Subcutaneous abdominal adipose tissue (tissue), 5 donors: ENCODE results near the gene MGMT.

Experiments
- H3K27ac ChIP-seq: one replicate; pipeline ENCODE4 v1.7.0; 2013; ENCODE audit warnings: low read depth, mild to moderate bottlenecking, inconsistent platforms, low read length, moderate library complexity
- H3K27me3 ChIP-seq, 5 donors: one replicate each; pipeline ENCODE4 v1.7.0; 2013; ENCODE audit warnings: low read length in 5 of 5, inconsistent platforms in 1 of 5; ENCODE audit not compliant: control insufficient read depth in 5 of 5, insufficient read depth in 4 of 5
- H3K36me3 ChIP-seq, 5 donors: one replicate each; pipeline ENCODE4 v1.7.0; 2013; ENCODE audit warnings: low read length in 5 of 5; ENCODE audit not compliant: control insufficient read depth in 5 of 5, insufficient read depth in 5 of 5
- H3K4me1 ChIP-seq, 5 donors: one replicate each; pipeline ENCODE4 v1.7.0; 2013; ENCODE audit warnings: low read length in 5 of 5, mild to moderate bottlenecking in 3 of 5, moderate library complexity in 1 of 5; ENCODE audit not compliant: control insufficient read depth in 5 of 5, insufficient read depth in 5 of 5
- H3K4me3 ChIP-seq, 5 donors: one replicate each; pipeline ENCODE4 v1.7.0; 2013; ENCODE audit warnings: low read length in 5 of 5, low read depth in 1 of 5
- H3K9ac ChIP-seq, 5 donors: one replicate each; pipeline ENCODE4 v1.7.0; 2013; ENCODE audit warnings: low read length in 5 of 5, mild to moderate bottlenecking in 4 of 5, moderate library complexity in 3 of 5
- H3K9me3 ChIP-seq, 5 donors: one replicate each; pipeline ENCODE4 v1.7.0; 2013; ENCODE audit warnings: low read length in 5 of 5; ENCODE audit not compliant: control insufficient read depth in 5 of 5
- donor health status: healthy.
- donor health status: healthy.
- donor health status: healthy.
- donor health status: healthy.
- donor health status: healthy.

MGMT gene

DNA sequence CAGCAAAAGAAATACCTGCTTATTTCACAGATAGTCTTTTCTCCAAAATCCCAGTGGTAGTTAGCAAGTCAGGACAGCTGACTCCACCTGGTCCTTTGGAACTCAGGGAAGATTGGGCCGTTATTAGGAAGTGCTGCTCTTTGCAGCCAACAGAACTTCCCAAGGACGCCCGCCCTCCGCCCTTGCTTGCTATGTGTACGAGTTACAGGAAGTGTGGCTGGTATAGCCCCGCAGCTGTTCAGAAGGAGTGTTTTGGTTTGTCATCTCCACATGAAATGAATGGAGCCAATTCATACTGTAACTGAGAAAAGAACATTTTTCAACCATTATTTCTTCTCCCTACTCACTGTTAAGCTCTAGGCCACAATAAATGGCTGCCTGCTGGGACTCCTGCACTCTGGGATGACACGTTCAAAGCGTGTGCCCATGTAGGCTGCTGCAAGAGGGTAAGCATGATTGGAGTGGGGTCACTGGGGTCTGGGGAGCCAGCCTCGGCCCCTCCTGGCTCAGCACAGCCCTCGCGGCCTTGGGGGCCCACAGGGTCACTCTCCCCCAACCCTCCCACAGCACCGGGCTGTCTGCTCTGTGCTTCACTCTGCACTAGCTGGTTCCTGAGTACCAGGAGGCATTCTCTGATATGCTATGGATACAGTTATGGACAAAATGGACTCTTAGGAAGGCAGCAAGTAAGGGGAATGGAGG is 253.0 kb downstream of the MGMT start:
- H3K4me3 ChIP-seq, result no peak overlapping the region
- peaks cover 0 to 3% (median 0%) of the 10 kb centered on the region in 5 donors for H3K4me1 ChIP-seq
- H3K27me3 ChIP-seq, result no peaks in the 10 kb centered on the region
- H3K9ac ChIP-seq, result no peak overlapping the region
- H3K36me3 ChIP-seq, result peaks cover 0 to 9% (median 3%) of the 10 kb centered on the region in 5 donors
- H3K27ac ChIP-seq, result no peak overlapping the region
- peaks cover 0 to 9% (median 3%) of the 10 kb centered on the region in 5 donors for H3K9me3 ChIP-seq

DNA sequence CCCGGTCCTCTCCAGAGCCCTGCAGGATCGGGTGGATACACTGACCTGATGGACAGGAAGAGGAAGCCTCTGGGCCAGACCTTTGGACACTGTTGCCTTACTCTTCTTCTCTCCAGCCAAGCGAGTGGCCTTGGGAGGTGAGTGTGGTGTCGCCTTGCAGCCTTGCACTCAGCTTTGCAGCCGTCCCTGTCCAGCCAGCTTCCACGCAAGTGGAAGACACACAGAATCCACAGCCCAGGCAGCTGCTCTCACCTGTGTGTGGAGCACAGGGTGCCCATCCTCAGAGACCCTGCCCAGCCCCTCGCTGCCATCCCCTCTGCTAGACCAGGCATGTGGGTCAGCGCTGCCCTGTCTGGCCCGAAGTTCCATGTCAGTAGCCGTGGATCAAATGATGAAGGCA is 258.0 kb downstream of the MGMT start:
- Histone ChIP-seq H3K4me1 (peaks cover 0 to 6% (median 0%) of the 10 kb centered on the region in 5 donors), H3K27ac (no peak overlapping the region), H3K9me3 (peaks cover 0 to 22% (median 9%) of the 10 kb centered on the region in 5 donors), H3K36me3 (peaks cover 0 to 9% (median 0%) of the 10 kb centered on the region in 5 donors), H3K27me3 (no peaks in the 10 kb centered on the region), H3K9ac (no peak overlapping the region), H3K4me3 (no peak overlapping the region)

DNA sequence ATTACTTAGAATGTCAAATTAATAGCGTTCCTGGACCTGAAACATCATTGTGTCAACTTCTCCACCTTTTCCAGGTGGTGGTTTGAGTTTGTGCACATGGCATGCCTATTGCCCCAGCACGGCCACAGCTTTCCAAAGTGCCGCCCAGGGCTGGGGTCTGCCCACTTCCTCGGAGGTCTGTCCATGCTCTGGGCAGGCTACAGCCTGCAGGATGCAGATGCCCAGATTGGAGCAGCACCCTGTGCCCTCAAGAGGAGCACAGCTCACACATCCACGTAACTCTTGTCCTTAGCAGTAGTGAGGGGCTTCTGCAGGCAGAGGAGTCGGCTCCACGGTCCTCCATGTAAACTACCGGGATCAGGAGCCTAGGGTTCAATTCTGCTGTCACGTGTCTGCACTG is 258.4 kb downstream of the MGMT start:
- H3K27me3 ChIP-seq, result no peaks in the 10 kb centered on the region
- no peak overlapping the region for H3K27ac ChIP-seq
- H3K36me3 ChIP-seq, result peaks cover 0 to 9% (median 0%) of the 10 kb centered on the region in 5 donors
- peaks cover 0 to 18% (median 9%) of the 10 kb centered on the region in 5 donors for H3K9me3 ChIP-seq
- no peak overlapping the region for H3K4me3 ChIP-seq
- no peak overlapping the region for H3K9ac ChIP-seq
- peaks cover 0 to 6% (median 0%) of the 10 kb centered on the region in 5 donors for H3K4me1 ChIP-seq

DNA sequence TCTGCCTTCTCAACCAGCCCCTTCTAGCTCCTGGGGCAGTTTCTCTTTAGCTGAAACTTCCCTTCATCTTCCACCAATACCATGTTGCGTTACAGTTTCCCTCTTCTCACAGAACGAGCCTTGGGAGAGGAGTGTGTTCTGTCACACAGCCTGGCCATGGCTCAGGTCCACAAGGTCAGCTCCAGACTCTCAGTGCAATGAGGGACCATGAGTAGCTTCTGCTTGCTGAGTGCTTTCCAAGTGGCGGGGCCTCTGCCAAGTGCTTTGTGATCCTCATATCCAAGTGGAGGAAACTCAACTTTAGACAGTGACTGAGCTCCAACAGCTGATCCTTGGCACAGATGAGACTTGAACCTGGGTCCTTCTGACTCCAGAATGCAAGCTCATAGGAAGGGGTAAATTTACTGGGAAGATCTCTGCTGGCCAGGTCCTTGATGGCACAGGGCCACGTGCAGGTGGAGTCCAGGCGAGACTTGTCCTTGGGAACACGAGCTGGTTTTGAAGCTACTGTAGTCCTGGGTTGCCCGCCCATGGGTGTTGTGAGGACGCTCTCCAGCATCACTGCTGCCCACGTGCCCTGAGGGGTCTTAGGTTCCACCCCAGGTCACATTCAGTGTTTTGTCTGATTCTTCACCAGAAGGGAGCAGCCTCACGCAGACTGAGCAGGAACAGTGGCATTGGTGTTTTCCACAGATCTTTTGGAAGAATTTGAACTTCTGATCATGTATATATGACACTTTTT is 259.0 kb downstream of the MGMT start:
- peaks cover 0 to 6% (median 0%) of the 10 kb centered on the region in 5 donors for H3K4me1 ChIP-seq
- H3K9me3 ChIP-seq, result peaks cover 0 to 16% (median 9%) of the 10 kb centered on the region in 5 donors

DNA sequence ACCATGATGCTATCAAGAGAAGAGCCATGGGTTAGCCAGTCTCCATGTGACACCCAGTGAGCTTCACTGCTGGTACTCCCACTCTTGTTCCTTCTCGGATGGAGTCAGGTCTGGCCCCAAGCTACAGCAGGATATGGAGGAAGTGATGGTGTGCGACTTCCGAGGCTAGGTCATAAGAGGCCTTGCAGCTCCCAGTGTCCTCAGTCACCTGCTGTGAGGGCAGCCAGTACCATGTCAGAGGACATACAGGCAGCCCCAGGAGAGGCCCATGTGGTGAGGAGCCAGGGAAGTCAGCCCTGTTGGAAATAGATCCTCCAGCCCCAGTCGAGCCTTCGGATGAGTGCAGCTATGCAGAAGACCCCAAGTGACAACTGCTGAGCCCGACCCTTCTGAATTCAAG is 260.0 kb downstream of the MGMT start:
- Histone ChIP-seq H3K9ac (no peak overlapping the region), H3K4me3 (no peak overlapping the region), H3K4me1 (peaks cover 0 to 6% (median 0%) of the 10 kb centered on the region in 5 donors), H3K36me3 (peaks cover 0 to 9% (median 0%) of the 10 kb centered on the region in 5 donors), H3K27me3 (no peaks in the 10 kb centered on the region), H3K9me3 (peaks cover 0 to 14% (median 9%) of the 10 kb centered on the region in 5 donors), H3K27ac (no peak overlapping the region)

More for the DNA sequence above, 259.0 kb downstream of the MGMT start:
- Histone ChIP-seq H3K27ac (no peak overlapping the region), H3K9ac (no peak overlapping the region), H3K36me3 (peaks cover 0 to 9% (median 0%) of the 10 kb centered on the region in 5 donors), H3K4me3 (no peak overlapping the region), H3K27me3 (no peaks in the 10 kb centered on the region)

DNA sequence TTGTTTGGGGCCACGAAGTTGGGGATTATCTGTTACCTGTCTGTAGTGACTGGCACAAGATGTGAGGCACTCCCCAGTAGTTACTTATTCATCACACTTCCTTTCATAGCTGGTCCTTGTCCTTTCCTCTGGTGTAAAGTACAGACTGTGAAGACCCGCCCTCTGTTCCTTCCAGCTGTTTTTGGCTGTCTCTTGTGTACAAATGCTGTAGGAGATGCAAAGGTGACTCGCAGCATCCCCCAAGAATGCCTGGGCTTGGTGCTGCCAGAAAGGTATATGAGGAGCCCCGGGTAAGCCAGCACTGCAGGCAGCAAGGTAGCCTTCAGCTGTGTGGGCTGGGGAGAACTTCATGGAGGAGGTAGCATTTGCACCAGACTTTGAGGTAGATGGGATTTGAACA is 260.5 kb downstream of the MGMT start:
- peaks cover 0 to 6% (median 0%) of the 10 kb centered on the region in 5 donors for H3K4me1 ChIP-seq
- H3K27me3 ChIP-seq, result no peaks in the 10 kb centered on the region
- H3K36me3 ChIP-seq, result peaks cover 0 to 9% (median 0%) of the 10 kb centered on the region in 5 donors
- H3K9ac ChIP-seq, result no peak overlapping the region
- no peak overlapping the region for H3K4me3 ChIP-seq
- H3K9me3 ChIP-seq, result peaks cover 0 to 14% (median 6%) of the 10 kb centered on the region in 5 donors
- H3K27ac ChIP-seq, result no peak overlapping the region

DNA sequence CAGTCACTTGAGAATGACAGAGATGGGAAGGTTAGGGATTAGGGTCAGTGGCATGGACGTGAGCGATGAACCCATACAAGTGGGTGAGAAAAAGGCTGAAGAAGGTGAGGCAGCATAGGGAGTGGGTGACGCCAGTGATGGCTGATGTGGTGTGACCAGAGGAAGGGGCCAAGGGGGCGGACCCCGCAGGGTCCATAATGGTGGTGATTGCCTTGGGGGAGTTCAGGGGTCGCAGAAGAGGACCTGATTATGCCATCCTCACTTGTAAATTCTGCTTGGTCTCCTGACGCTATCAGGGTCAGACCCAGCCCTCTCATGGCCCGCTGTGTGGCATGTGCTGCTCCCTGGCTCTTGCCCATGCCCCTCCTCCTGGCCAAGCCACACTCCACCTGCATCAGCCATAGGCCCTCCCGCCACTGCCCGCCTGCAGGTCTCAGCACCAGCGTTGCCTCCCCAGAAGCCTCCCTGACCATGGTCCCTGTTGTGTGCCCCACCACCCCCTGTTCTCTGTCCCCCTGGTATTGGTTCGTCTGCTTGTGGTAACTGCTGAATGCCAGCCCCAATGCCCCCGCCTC is 261.3 kb downstream of the MGMT start:
- Histone ChIP-seq H3K27ac (no peak overlapping the region), H3K4me1 (peaks cover 0 to 6% (median 0%) of the 10 kb centered on the region in 5 donors), H3K9me3 (peaks cover 0 to 14% (median 6%) of the 10 kb centered on the region in 5 donors), H3K4me3 (no peak overlapping the region), H3K27me3 (no peaks in the 10 kb centered on the region), H3K9ac (no peak overlapping the region), H3K36me3 (peaks cover 0 to 9% (median 0%) of the 10 kb centered on the region in 5 donors)

DNA sequence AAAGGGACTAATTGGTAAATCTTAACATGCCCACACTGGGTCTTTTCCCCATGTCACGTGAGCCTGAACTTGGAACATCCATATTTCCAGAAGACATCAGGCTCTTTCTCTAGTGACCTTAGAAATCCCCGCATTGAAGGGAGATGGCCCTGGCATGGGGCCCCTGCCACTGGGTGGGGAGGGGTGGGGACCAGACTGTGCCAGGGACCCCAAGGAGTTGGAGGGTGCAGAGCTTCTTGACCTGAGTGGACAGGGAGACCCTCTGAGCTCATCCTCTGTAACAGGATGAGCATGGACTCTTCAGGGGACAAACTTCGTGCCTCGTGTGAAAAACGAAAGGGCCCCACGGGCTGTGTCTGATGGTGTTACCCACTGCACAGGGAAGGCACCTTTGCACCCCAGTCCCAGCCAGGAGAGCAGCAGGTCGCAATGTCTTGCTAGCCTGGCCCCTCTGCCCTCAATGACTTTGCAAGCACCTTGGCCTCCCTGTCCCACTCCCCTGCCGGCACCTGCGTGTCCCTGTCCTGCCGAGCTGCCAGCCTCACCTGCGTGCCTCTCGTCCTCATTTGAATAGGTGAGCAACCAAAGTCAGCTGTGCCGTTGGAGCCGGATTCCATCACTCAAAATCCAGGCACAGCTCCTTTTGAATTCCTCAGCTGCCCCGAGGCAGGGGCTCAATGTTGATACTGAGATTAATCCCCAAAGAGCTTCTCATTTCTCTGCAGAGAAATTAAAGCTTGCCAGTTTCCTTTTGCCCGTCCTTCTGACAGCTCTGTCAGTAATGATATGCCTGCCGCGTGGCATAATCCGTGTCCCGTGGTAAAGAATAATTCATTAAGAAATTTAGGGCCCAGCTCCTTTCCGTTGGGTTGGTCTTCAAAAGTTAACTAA is 262.1 kb downstream of the MGMT start:
- no peak overlapping the region for H3K4me3 ChIP-seq

DNA sequence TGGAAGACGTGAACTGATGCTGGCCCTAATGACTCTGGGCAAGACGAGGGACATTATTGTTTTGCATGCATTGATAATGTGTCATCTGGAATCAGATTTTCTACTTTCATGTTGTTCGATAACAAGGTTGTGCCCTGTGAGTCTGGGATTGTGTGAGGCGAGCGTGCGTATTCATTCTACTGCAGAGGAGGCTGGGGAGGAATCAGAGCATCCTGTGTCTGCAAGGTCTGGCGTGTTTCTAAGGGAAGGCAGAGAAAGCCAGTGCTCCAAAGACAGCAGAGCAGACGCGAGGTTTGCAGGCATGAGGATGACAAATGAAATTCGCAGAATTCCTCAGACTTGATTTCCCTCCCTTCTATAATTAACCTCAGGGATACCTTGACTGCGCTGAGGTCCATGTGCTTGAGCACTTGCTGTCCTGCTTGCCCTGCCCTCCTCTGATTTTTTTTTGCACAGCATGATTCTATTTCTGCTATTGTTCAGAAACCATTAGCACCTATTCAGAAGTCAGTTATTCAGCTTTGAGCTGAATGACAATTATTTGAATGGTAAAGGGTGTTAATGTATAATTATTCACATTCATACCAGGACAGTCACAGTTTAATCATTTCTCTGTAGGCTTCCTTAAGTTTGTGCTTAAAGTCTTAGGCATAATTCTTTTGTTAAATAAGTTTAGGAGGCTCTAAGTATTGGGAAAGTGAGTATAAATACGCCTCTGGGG is 263.4 kb downstream of the MGMT start:
- H3K4me1 ChIP-seq, result peaks cover 0 to 6% (median 0%) of the 10 kb centered on the region in 5 donors
- H3K9me3 ChIP-seq, result peaks cover 0 to 14% (median 6%) of the 10 kb centered on the region in 5 donors
- H3K36me3 ChIP-seq, result peaks cover 0 to 3% (median 0%) of the 10 kb centered on the region in 5 donors
- no peaks in the 10 kb centered on the region for H3K27me3 ChIP-seq
- H3K9ac ChIP-seq, result no peak overlapping the region
- no peak overlapping the region for H3K4me3 ChIP-seq
- H3K27ac ChIP-seq, result no peak overlapping the region

More for the DNA sequence above, 262.1 kb downstream of the MGMT start:
- no peaks in the 10 kb centered on the region for H3K27me3 ChIP-seq
- peaks cover 0 to 14% (median 6%) of the 10 kb centered on the region in 5 donors for H3K9me3 ChIP-seq
- peaks cover 0 to 9% (median 0%) of the 10 kb centered on the region in 5 donors for H3K36me3 ChIP-seq
- H3K9ac ChIP-seq, result no peak overlapping the region
- H3K4me1 ChIP-seq, result peaks cover 0 to 6% (median 0%) of the 10 kb centered on the region in 5 donors
- no peak overlapping the region for H3K27ac ChIP-seq
